OCI-LY1 (cell line): ENCODE data around the gene HLCS.

ENCODE experiments used
- H2AFZ ChIP-seq: fragments of 200-600 bp; sonication (generic), shearing (Covaris generic); 2 replicates; pipeline ENCODE4 v1.6.0; 2014; ENCODE audit warnings: antibody characterized with exemption, mild to moderate bottlenecking, low read length
- H3F3A ChIP-seq: fragments of 200-600 bp; sonication (generic), shearing (Covaris generic); 2 replicates; pipeline ENCODE4 v1.6.0; 2014; ENCODE audit warnings: mild to moderate bottlenecking, antibody characterized with exemption, low read length, moderate library complexity; ENCODE audit not compliant: insufficient read depth
- H3K27ac ChIP-seq: fragments of 200-600 bp; sonication (generic); 2 replicates; pipeline ENCODE4 v1.5.1; 2014; ENCODE audit warnings: low read length, mixed run types, mild to moderate bottlenecking, low read depth; ENCODE audit not compliant: poor library complexity, severe bottlenecking
- H3K27me3 ChIP-seq: fragments of 200-600 bp; sonication (generic); 2 replicates; pipeline ENCODE4 v1.6.0; 2014; ENCODE audit warnings: antibody characterized with exemption, mild to moderate bottlenecking, low read length, moderate library complexity; ENCODE audit not compliant: insufficient read depth
- H3K36me3 ChIP-seq: fragments of 200-600 bp; sonication (generic); 2 replicates; pipeline ENCODE4 v1.6.1; 2014; ENCODE audit warnings: mild to moderate bottlenecking, antibody characterized with exemption, low read length, moderate library complexity, mixed read lengths; ENCODE audit not compliant: insufficient read depth
- H3K4me1 ChIP-seq: fragments of 200-600 bp; sonication (generic); 2 replicates; pipeline ENCODE4 v1.5.1; 2014; ENCODE audit warnings: mild to moderate bottlenecking, low read length, moderate library complexity; ENCODE audit not compliant: insufficient read depth, severe bottlenecking
- H3K4me2 ChIP-seq: fragments of 200-600 bp; sonication (generic), shearing (Covaris generic); 2 replicates; pipeline ENCODE4 v1.6.1; 2014; ENCODE audit warnings: low read length
- H3K4me3 ChIP-seq: fragments of 200-600 bp; sonication (generic); 2 replicates; pipeline ENCODE4 v1.5.1; 2014; ENCODE audit warnings: low read length, low read depth, mild to moderate bottlenecking, mixed read lengths; ENCODE audit not compliant: poor library complexity, severe bottlenecking
- H3K79me2 ChIP-seq: fragments of 200-600 bp; shearing (Covaris generic); 2 replicates; pipeline ENCODE4 v1.6.1; 2016; ENCODE audit warnings: mixed run types, low read length, mixed read lengths; ENCODE audit not compliant: insufficient read depth
- H3K9ac ChIP-seq: fragments of 200-600 bp; sonication (generic), shearing (Covaris generic); 2 replicates; pipeline ENCODE4 v1.6.1; 2014; ENCODE audit warnings: mild to moderate bottlenecking, low read length, mixed read lengths
- H3K9me2 ChIP-seq: fragments of 200-600 bp; sonication (generic), shearing (Covaris generic); 2 replicates; pipeline ENCODE4 v1.6.1; 2014; ENCODE audit warnings: low read depth, mild to moderate bottlenecking, low read length, mixed read lengths
- H3K9me3 ChIP-seq: fragments of 200-600 bp; shearing (Covaris generic); 2 replicates; pipeline ENCODE4 v1.6.1; 2014; ENCODE audit warnings: low read length, mixed read lengths
- H4K20me1 ChIP-seq: fragments of 200-600 bp; sonication (generic), shearing (Covaris generic); 2 replicates; pipeline ENCODE4 v1.6.0; 2016; ENCODE audit warnings: mild to moderate bottlenecking, low read length; ENCODE audit not compliant: insufficient read depth
- CTCF ChIP-seq: fragments of 200-600 bp; sonication (generic), shearing (Covaris generic); IDR thresholded peaks from 2 replicates; pipeline ENCODE4 v1.5.1; 2017; ENCODE audit warnings: mild to moderate bottlenecking, antibody characterized with exemption, low read length, moderate library complexity, mixed read lengths
- EZH2 ChIP-seq: fragments of 200-600 bp; sonication (generic), shearing (Covaris generic); IDR thresholded peaks from 2 replicates; pipeline ENCODE4 v1.8.0; 2017; ENCODE audit warnings: borderline replicate concordance, mixed run types, mild to moderate bottlenecking, antibody characterized with exemption, low read length, moderate library complexity, mixed read lengths

The HLCS gene

GRCh38 chr21:36791180-36791579 lies 175.3 kb downstream of the HLCS start:
- H3K9me2 ChIP-seq: no peaks in the 10 kb centered on the region
- H3K9ac ChIP-seq: no peak overlapping the region
- H3K9me3 ChIP-seq: no peaks in the 10 kb centered on the region
- H3K27me3 ChIP-seq: no peaks in the 10 kb centered on the region
- H3F3A ChIP-seq: no peaks in the 10 kb centered on the region
- no peak overlapping the region for H3K27ac ChIP-seq
- no peaks in the 10 kb centered on the region for H4K20me1 ChIP-seq
- H3K4me1 ChIP-seq: no peaks in the 10 kb centered on the region
- no peak overlapping the region for H2AFZ ChIP-seq
- no peak overlapping the region for H3K4me3 ChIP-seq
- no peaks in the 10 kb centered on the region for H3K36me3 ChIP-seq
- TF ChIP-seq EZH2 (no peak), CTCF (no peak)
- no peak overlapping the region for H3K4me2 ChIP-seq
- no peaks in the 10 kb centered on the region for H3K79me2 ChIP-seq

GRCh38 chr21:36790616-36791015 lies 175.9 kb downstream of the HLCS start:
- no peak overlapping the region for H2AFZ ChIP-seq

DNA sequence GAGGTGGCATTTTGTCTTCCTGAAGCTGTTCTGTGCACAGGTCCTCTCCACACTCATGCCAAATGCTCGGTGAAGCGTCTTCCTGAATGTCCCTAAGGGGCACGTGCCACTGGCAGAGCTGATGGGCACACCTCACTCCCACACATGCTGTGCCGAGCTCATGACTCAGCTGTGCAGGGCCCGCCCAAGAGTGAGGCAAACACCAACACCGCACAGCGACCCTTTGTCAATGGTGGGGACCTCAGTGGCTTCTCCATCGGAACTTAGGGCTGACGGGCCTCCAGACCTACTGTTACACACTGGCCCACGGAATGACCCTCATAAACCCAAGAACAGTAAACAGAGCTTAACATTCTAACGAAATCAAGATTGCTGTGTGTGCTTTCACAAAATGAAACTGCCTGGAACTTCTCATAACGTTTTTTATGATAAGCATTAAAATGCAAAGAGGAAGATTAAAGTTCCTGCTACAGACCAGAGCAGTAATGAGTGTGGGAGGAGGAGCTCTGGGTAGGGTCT lies 178.3 kb downstream of the HLCS start:
- Histone ChIP-seq H2AFZ (no peak overlapping the region), H3K4me1 (no peaks in the 10 kb centered on the region), H3K27me3 (no peaks in the 10 kb centered on the region), H3K4me2 (no peak overlapping the region), H3K9me2 (no peaks in the 10 kb centered on the region), H3K4me3 (no peak overlapping the region), H3K79me2 (no peaks in the 10 kb centered on the region), H4K20me1 (no peaks in the 10 kb centered on the region), H3F3A (no peaks in the 10 kb centered on the region), H3K9me3 (no peaks in the 10 kb centered on the region), H3K27ac (no peak overlapping the region), H3K9ac (no peak overlapping the region), H3K36me3 (no peaks in the 10 kb centered on the region)
- TF ChIP-seq CTCF: no peak
- TF ChIP-seq EZH2: no peak

More at GRCh38 chr21:36790616-36791015, 175.9 kb downstream of the HLCS start:
- H3K4me3 ChIP-seq: no peak overlapping the region
- H3K79me2 ChIP-seq: no peaks in the 10 kb centered on the region
- no peaks in the 10 kb centered on the region for H4K20me1 ChIP-seq
- no peak overlapping the region for H3K27ac ChIP-seq
- no peaks in the 10 kb centered on the region for H3K4me1 ChIP-seq
- H3K36me3 ChIP-seq: no peaks in the 10 kb centered on the region
- H3K27me3 ChIP-seq: no peaks in the 10 kb centered on the region
- H3K4me2 ChIP-seq: no peak overlapping the region
- no peak for TF ChIP-seq EZH2
- no peak for TF ChIP-seq CTCF
- no peaks in the 10 kb centered on the region for H3K9me3 ChIP-seq
- no peak overlapping the region for H3K9ac ChIP-seq
- no peaks in the 10 kb centered on the region for H3F3A ChIP-seq
- H3K9me2 ChIP-seq: no peaks in the 10 kb centered on the region
